ENCODE data around the gene EPB41L5. TPM values are rescaled to one million over a fixed set of nuclear protein-coding genes. Genes with fewer than 3 reads are reported as not detected.
"Not testable (repeated sequence)": the region's sequence is repeated elsewhere in the genome, so short reads cannot be mapped to it uniquely, and the experiment has no call there.

EPB41L5 gene
- total RNA-seq, 4 donors from 2014 or later, result 9.2 to 56.5 (median 25.1) TPM

DNA sequence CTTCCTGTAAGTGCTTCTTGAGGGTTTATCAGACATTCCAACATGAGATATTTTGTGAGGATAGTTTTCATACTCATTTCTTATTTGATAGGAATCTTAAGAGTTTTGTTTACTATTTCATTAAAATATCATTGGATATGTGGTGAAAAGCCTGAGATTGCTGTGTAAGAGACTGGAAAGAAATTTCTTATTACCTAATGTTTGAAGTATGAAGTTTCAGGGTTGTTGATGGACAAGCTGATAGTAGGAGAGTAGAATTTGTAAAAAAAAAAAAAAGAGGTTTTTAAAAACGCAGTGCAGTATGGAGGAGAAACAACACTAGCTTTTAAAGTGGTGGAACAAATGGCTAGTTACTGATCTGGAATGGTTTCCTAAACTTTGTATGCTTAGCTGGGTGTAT lies 7.7 kb downstream of the EPB41L5 start:
- Histone ChIP-seq H3K4me1 (no peaks in the 10 kb centered on the region), H3K4me3 (no peak overlapping the region), H3K9me3 (no peaks in the 10 kb centered on the region), H3K27me3 (no peaks in the 10 kb centered on the region), H3K27ac (no peak overlapping the region), H3K36me3 (no peaks in the 10 kb centered on the region)
- TF ChIP-seq POLR2A (IDR thresholded peaks at IDR 0.05), result no peak
- TF ChIP-seq, protein P1, sequence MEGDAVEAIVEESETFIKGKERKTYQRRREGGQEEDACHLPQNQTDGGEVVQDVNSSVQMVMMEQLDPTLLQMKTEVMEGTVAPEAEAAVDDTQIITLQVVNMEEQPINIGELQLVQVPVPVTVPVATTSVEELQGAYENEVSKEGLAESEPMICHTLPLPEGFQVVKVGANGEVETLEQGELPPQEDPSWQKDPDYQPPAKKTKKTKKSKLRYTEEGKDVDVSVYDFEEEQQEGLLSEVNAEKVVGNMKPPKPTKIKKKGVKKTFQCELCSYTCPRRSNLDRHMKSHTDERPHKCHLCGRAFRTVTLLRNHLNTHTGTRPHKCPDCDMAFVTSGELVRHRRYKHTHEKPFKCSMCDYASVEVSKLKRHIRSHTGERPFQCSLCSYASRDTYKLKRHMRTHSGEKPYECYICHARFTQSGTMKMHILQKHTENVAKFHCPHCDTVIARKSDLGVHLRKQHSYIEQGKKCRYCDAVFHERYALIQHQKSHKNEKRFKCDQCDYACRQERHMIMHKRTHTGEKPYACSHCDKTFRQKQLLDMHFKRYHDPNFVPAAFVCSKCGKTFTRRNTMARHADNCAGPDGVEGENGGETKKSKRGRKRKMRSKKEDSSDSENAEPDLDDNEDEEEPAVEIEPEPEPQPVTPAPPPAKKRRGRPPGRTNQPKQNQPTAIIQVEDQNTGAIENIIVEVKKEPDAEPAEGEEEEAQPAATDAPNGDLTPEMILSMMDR (IDR thresholded peaks at IDR 0.05), result no peak
- intact Hi-C loops (cut with DNase I; ENCODE audit: low total_unique reads), result no loop called here
- no peak for DNase-seq

DNA sequence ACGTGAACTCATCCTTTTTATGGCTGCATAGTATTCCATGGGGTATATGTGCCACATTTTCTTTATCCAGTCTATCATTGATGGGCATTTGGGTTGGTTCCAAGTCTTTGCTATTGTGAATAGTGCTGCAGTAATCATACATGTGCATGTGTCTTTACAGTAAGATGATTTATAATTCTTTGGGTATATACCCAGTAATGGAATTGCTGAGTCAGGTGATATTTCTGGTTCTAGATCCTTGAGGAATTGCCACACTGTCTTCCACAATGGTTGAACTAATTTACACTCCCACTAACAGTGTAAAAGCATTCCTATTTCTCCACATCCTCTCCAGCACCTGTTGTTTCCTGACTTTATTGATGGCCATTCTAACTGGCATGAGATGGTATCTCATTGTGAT lies 9.6 kb downstream of the EPB41L5 start:
- H3K27ac ChIP-seq; H3K27me3 ChIP-seq; H3K4me3 ChIP-seq; DNase-seq; intact Hi-C loops (cut with DNase I; ENCODE audit: low total_unique reads); H3K4me1 ChIP-seq; H3K36me3 ChIP-seq; H3K9me3 ChIP-seq: not testable (repeated sequence)

DNA sequence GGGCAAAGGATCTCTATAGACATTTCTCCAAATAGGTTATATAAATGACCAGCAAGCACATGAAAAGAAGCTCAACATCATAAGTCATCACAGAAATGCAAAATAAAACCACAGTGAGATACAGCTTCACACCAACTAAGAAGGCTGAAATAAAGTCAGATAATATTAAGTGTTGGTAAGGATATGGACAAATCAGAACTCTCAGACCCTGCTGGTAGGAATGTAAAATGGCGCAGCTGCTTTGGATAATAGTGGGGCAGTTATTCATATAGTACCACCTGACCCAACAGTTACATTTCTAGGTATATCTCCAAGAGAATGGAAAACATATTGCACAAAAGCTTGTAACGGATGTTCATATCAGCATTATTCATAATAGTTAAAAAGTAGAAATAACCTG lies 14.0 kb downstream of the EPB41L5 start:
- Histone ChIP-seq H3K4me1 (no peaks in the 10 kb centered on the region), H3K27me3 (no peaks in the 10 kb centered on the region), H3K36me3 (no peaks in the 10 kb centered on the region), H3K9me3 (no peaks in the 10 kb centered on the region), H3K4me3 (no peak overlapping the region), H3K27ac (no peak overlapping the region)
- no peak for DNase-seq
- no peak for TF ChIP-seq POLR2A (IDR thresholded peaks at IDR 0.05)
- TF ChIP-seq, protein P1 (IDR thresholded peaks at IDR 0.05), result no peak
- intact Hi-C loops (cut with DNase I; ENCODE audit: low total_unique reads), result no loop called here

DNA sequence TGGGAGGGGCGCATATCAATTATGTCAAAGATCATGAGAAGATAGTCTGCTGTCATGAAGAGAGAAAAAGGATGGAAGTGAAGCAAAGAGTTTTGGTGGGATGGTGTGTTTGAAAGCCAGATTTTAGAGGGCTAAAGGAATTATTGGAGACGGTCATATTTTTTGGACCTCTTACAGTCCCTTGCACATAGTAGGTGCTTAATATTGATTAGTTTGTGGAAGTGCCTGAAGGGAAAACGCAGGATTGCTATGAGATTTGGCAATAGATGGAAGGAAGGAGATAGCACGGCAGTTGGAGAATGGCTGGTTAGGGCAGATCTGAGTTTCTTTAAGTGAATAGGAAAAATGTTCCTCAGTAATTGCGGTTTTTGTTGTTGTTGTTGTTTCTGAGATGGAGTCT lies 15.9 kb downstream of the EPB41L5 start:
- no peak for TF ChIP-seq POLR2A (IDR thresholded peaks at IDR 0.05)
- TF ChIP-seq, protein P1 (IDR thresholded peaks at IDR 0.05), result no peak
- H3K27ac ChIP-seq, result no peak overlapping the region
- H3K4me3 ChIP-seq, result no peak overlapping the region
- no peak for DNase-seq
- H3K36me3 ChIP-seq, result no peaks in the 10 kb centered on the region
- intact Hi-C loops (cut with DNase I; ENCODE audit: low total_unique reads), result no loop called here
- H3K9me3 ChIP-seq, result no peaks in the 10 kb centered on the region
- no peaks in the 10 kb centered on the region for H3K4me1 ChIP-seq
- no peaks in the 10 kb centered on the region for H3K27me3 ChIP-seq

DNA sequence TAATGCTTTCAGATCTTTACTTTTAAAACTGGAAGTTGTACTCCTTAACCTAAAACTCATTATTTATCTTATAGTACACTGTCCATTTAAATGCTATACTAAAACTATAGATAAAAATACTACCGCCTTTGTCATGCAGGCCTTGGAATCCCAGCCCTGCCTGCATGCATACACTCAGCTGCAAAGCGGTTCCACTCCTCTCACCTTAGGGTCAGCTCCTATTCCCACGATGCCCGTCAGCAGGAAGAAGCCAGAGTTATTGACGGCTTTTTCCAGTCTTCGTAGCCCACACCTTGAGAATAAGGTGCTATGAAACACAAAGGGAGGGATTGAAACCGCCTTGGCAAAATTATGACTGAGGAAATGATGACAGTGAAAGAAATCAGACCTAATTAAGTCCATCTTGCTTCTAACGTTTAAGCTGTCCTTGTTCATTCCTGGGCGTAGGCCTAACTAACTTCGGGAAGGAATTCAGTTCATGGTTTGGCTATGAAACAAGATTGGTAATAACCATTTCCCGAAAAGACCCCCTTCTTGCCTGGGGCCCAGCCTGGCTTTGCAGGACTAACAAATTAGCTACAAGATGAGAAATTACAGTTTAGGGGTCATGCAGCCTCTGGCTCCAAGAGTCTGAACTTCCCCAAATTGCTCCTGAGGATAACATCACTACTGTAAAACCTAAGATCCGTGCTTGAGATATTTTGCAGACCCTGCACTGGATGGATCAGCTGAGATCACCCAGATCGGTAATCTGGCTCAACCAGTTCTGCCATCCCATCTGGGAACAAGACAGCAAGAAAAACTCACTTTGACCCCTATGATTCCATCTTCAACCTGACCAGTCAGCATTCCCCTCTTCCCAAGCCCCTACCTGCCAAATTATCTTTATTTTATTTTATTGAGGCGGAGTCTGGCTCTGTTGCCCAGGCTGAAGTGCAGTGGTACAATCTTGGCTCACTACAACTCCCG lies 17.1 kb downstream of the EPB41L5 start:
- Histone ChIP-seq H3K36me3 (no peaks in the 10 kb centered on the region), H3K9me3 (no peaks in the 10 kb centered on the region), H3K4me3 (no peak overlapping the region), H3K27me3 (no peaks in the 10 kb centered on the region), H3K27ac (no peak overlapping the region), H3K4me1 (no peaks in the 10 kb centered on the region)
- TF ChIP-seq, protein P1 (IDR thresholded peaks at IDR 0.05), result no peak
- TF ChIP-seq POLR2A (IDR thresholded peaks at IDR 0.05), result no peak
- DNase-seq, result no peak
- intact Hi-C loops (cut with DNase I; ENCODE audit: low total_unique reads), result no loop called here
